Immature natural killer cell (primary cell): Measurements from ENCODE around the gene SLC19A3. TPM values are rescaled to one million over a fixed set of nuclear protein-coding genes. Genes with fewer than 3 reads are reported as not detected.

ENCODE experiments used
- DNase-seq, 3 donors: peaks; one replicate each; pipeline ENCODE4 v3.0.0; 2022; ENCODE audit warnings: mixed read lengths in 1 of 3
- H3K27ac Mint-ChIP-seq, 6 donors: one replicate each; pipeline ENCODE4 v1.8.0; 2020; ENCODE audit warnings: mixed read lengths in 6 of 6, mild to moderate bottlenecking in 5 of 6, inconsistent platforms in 4 of 6, moderate library complexity in 3 of 6
- H3K27me3 Mint-ChIP-seq, 3 donors: one replicate each; pipeline ENCODE4 v1.8.0; 2020 to 2021; ENCODE audit warnings: low read depth in 3 of 3, mild to moderate bottlenecking in 3 of 3, mixed read lengths in 3 of 3, moderate library complexity in 3 of 3, inconsistent platforms in 1 of 3
- H3K36me3 Mint-ChIP-seq, 3 donors: one replicate each; pipeline ENCODE4 v1.8.0; 2020; ENCODE audit warnings: mixed read lengths in 3 of 3, inconsistent platforms in 2 of 3, mild to moderate bottlenecking in 2 of 3
- H3K4me1 Mint-ChIP-seq, 2 donors: one replicate each; pipeline ENCODE4 v1.8.0; 2020; ENCODE audit warnings: inconsistent platforms in 2 of 2, mild to moderate bottlenecking in 2 of 2, mixed read lengths in 2 of 2, moderate library complexity in 1 of 2
- H3K4me3 Mint-ChIP-seq, 5 donors: one replicate each; pipeline ENCODE4 v1.8.0; 2020; ENCODE audit warnings: mild to moderate bottlenecking in 5 of 5, mixed read lengths in 5 of 5, inconsistent platforms in 3 of 5, moderate library complexity in 3 of 5
- H3K9me3 Mint-ChIP-seq, 6 donors: one replicate each; pipeline ENCODE4 v1.8.0; 2020; ENCODE audit warnings: mild to moderate bottlenecking in 6 of 6, mixed read lengths in 6 of 6, inconsistent platforms in 4 of 6, moderate library complexity in 3 of 6
- polyA plus RNA-seq, 3 donors: library from polyadenylated mRNA; unstranded; fragments of 300-500 nt; fragmentation: Illumina TruSeq; gene quantifications; one replicate each; pipeline ENCODE4 v1.2.3, GENCODE V29; 2021

The SLC19A3 gene
- polyA plus RNA-seq, 3 donors from 2014 or later = not detected

- no peak overlapping the region for H3K4me3 Mint-ChIP-seq
- no peak overlapping the region for H3K27ac Mint-ChIP-seq
- no peaks in the 10 kb centered on the region for H3K9me3 Mint-ChIP-seq
- peaks cover 3 to 6% (median 6%) of the 10 kb centered on the region in 3 donors for H3K27me3 Mint-ChIP-seq
- DNase-seq = no peak
- no peaks in the 10 kb centered on the region for H3K36me3 Mint-ChIP-seq
- H3K4me1 Mint-ChIP-seq = no peaks in the 10 kb centered on the region
Measured at GRCh38 chr2:227634201-227634600, 83.6 kb downstream of the SLC19A3 start.

Other genes with a start within 250 kb of the SLC19A3 start
- 10 to 100 TPM; 11.3 to 14.2 (median 12.8) TPM for gene AGFG1, start 245.9 kb downstream of the SLC19A3 start, polyA plus RNA-seq
- not detected for gene SCYGR2, start 119.1 kb downstream of the SLC19A3 start, polyA plus RNA-seq
- not detected for gene SCYGR3, start 103.2 kb downstream of the SLC19A3 start, polyA plus RNA-seq
- gene SCYGR4, start 100.5 kb downstream of the SLC19A3 start, polyA plus RNA-seq = not detected
- not detected for gene SCYGR5, start 51.2 kb downstream of the SLC19A3 start, polyA plus RNA-seq
- gene SCYGR6, start 6.7 kb upstream of the SLC19A3 start, polyA plus RNA-seq = not detected
- not detected for gene SCYGR7, start 10.3 kb upstream of the SLC19A3 start, polyA plus RNA-seq
- gene SCYGR8, start 27.9 kb upstream of the SLC19A3 start, polyA plus RNA-seq = not detected
- gene CCL20, start 95.8 kb upstream of the SLC19A3 start, polyA plus RNA-seq = 1 to 10 TPM in 1 of 3 donors, not detected in 2; 1.1 TPM
- gene DAW1, start 153.6 kb upstream of the SLC19A3 start, polyA plus RNA-seq = not detected